Stimulated activated CD8-positive, alpha-beta memory T cell treated with anti-CD3 and anti-CD28 coated beads, Interleukin-7, amount 100 ng/mL, for 48 hours (primary cell): ENCODE results near the gene MCF2L2.
A peak's percentile ranks its signal among the peaks of the same experiment; 100 is the strongest.
"Not testable (repeated sequence)": the region's sequence is repeated elsewhere in the genome, so short reads cannot be mapped to it uniquely, and the experiment has no call there.

ENCODE experiments used
- DNase-seq, 2 donors: peaks; one replicate each; pipeline ENCODE4 v3.0.0-alpha.2; 2020; ENCODE audit warnings: low read depth in 1 of 2; ENCODE audit errors: extremely low read depth in 1 of 2

Gene MCF2L2

DNA sequence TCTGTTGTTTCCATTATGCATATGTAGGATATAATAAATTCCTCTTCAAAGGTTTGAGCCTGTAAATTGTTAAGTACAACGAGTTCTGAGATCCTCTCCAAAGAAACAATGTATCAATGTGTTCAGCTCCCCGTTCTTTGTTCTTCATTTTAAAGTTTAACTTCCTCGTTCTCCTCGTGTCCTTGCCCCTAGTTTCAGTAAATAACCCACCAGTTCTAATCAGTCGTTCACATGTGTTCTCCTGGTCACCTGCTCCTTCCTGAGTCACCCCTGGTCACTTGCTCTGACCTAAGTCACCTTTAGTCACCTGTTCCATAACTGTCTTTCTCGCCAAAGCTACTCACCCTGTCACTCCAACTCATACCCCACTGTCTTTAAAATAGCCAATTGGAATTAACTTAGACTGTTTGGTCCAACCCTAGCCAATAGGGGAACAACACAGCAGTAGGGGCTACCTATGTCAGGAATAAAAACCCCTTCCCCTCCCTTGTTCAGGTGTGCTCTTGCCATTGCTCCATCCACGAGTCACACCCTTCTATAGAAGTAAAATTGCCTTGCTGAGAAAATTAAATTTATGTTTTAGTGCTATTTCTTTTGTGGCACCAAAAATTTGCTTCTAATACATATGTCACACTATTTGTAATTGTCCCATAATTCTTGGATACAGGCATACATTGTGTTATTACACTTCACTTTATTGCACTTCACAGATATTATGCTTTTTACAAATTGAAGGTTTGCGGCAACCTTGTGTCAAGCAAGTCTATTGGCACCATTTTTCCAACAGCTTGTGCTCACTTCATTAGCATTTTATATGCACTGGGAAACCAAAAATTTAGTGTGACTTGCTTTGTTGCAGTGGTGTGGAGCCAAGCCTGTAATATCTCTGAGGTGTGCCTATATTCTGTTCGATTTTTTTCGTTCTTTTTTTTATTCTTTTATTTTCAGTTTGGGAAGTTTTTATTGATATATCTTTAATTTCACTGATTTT is 15.3 kb upstream of the MCF2L2 start:
- no peak for DNase-seq

DNA sequence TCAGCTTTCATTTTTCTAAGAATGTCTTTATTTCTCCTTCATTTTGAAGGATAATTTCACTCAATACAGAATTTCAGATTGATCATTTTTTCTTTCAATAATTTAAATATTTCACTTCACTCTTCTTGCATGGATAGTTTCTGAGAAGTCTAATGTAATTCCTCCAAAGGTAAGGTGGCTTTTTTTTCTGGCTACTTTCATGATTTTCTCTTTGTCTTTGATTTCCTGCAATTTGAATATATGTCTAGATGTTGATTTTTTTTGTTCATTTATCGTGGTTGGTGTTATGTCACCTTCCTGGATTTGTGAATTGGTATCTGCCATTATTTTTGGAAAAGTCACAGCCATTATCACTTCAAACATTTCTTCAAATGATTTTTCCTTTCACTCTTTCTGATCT is 14.6 kb upstream of the MCF2L2 start:
- DNase-seq, result no peak

DNA sequence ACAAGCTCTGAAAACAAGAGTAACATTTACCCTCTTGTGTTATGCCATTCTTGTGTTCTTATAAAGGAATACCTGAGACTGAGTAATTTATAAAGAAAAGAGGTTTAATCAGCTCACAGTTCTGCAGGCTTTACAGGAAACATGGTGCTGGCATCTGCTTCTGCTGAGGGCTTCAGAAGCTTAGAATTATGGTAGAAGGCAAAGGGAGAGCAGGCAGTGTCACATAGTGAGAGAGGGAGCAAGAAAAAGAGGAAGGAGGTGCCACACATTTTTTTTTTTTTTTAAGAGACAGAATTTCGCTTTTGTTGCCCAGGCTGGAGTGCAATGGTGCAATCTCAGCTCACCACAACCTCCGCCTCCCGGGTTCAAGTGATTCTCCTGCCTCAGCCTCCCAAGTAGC is 12.1 kb upstream of the MCF2L2 start:
- DNase-seq, result not testable (repeated sequence)

DNA sequence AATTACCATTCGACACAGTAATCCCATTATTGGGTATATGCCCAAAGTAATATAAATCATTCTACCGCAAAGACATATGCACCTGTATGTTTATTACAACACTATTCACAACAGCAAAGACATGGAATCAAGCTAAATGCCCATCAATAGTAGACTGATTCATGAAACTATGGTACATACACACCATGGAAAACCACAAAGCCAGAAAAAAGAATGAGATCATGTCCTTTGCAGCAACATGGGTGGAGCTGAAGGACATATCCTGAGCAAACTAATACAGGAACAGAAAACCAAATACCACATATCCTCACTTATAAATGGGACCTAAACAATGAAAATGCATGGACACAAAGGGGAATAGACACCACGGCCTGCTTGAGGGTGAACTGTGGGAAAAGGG is 11.1 kb upstream of the MCF2L2 start:
- no peak for DNase-seq

DNA sequence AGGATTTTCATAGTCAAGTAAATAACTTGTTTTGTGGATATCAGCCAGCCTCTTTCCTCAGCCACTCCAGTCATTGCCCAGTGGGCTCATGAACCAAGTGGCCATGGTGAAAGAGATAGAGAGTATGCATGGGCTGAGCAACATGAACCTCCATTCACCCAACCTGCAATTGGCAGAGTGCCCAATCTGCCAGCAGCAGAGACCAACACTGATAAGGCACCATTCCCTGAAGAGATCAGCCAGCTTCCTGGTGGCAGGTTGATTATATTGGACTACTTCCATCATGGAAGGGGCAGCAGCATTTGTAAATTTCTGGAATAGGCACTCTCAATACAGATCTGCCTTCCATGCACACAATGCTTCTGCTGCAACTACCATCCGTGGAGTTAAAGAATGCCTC is 10.3 kb upstream of the MCF2L2 start:
- DNase-seq, result no peak

DNA sequence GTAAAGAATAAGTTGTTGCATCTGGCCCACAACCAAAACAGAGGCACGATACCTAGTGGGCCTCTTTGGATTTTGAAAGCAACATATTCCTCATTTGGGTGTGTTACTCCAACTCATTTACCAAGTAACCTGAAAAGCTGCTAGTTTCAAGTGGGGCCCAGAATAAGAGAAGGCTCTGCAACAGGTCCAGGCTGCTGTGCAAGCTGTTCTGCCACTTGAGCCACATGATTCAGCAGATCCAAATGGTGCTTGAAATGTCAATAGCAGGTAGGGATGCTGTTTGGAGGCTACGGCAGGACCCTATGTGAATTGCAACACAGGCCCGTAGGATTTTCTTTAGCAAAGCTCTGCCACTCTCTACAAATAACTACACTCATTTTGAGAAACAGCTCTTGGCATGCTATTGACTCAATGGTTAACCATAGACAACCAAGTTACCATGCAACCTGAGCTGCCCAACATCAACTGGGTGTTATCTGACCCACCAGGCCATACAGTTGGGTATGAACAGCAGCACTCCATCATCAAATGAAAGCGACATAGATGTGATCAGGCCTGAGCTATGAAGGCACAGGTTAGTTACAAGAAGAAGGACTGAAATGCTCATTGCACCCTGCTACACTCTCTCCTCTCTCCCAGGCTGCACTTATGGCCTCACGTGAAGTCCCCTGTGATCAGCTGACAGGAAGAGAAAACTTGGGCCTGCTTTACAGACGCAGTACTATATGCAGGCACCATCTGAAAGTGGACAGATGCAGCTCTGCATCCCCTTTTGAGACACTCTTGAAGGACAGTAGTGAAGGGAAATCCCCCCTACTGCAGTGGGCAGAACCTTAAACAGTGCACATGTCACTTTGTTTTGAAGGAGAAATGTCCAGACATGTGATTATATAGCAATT is 9.5 kb upstream of the MCF2L2 start:
- DNase-seq, result no peak

DNA sequence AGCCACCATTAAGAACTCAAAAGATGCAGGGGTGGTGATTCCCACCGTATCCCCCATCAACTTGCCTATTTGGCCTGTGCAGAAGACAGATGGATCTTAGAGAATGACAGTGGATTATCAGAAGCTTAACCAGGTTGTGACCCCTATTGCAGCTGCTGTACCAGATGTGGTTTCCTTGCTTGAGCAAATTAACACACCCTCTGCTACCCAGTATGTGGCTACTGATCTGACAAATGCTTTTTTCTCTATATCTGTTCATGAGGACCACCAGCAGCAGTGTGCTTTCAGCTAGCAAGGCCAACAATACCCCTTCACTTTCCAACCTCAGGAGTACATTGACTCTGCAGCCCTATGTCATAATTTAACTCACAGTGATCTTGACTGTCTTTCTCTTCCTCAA is 8.6 kb upstream of the MCF2L2 start:
- DNase-seq, result no peak

DNA sequence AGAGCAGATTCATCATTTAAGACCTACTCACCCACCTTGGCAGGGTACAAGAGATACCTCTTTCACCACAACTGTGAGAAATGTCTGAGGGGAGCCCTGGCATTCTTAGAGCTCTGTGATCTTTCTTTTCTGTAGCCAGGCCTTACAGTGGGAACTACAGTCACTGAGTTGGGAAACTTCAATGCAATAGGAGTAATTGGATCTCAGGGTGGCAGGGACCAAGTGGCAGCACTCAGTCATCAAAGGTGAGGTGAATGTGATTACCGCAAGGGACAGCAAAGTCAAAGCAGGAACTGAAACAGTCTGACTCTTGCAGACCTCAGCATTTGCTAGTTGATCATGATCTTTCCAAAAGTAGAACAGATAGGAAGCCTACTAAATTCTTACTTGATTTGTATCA is 7.2 kb upstream of the MCF2L2 start:
- peak in 1 of 2 donors; percentile 39 for DNase-seq

DNA sequence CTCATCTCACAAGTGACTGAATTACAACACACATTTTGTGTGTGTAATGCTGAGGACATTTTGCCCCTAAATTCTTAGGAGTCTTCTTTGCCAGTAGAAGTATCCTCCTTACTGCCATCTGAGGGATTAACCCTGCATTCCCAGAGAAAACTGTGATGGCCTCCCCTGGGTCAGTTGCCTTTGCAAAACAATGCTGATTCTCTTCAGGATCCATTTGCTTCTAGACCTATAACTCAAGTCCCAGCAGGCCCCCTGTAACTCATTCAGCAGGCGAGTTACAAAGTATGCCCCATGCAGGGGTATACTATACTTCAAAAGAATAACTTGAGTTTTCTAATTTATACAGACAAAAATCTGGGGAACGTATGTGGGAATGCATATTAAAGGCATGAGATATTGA is 6.6 kb upstream of the MCF2L2 start:
- DNase-seq, result no peak

DNA sequence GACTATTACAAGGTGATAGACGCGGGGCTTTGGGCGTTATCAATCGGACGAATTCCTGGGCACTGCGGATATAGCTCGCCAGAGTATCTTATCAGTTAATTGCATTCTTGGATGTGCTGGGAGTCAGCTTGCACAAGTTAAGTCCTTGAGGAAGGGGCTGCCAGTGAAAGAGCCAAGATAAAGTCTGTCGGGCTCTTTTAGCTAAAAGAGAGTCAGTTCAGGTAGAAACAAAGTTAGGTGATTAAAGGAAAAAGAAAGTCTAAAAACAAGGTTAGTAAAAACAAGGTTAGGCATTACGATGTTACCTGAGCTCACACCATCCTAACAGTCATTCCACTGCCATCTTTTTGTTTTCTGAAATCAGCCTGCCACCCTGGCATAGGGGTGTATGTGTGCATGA is 6.1 kb upstream of the MCF2L2 start:
- DNase-seq, result no peak

DNA sequence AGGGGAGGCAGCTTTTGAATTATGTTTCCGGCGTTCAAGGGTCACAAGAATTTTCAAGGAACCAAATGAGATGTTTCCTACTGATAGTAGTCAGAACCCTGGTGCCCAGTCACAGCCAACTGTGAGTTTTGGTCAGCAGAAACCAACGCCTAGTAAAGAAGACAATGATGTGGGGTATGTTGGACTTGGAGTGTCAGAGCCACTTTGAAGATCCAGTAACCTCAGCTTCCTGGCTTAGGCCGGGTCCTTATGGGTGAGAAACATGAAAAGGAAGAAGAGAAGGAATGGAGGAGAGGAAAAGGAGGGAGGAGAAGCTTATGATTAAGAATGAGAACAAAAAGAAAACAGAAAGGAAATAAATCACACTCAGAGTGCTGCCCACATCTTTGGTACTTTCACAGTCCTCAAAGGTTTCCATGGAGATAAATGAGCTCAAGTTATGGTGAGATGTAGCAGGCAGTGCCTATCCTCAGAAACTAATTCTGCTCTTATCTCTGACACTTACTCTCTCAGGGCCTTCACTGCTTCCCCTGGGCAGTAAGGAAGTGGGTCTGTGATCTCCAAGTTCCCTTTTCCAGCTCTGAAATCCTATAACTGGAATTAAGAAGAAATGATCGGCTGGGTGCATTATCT is 2.0 kb upstream of the MCF2L2 start:
- peak in 1 of 2 donors; percentile 13 for DNase-seq

DNA sequence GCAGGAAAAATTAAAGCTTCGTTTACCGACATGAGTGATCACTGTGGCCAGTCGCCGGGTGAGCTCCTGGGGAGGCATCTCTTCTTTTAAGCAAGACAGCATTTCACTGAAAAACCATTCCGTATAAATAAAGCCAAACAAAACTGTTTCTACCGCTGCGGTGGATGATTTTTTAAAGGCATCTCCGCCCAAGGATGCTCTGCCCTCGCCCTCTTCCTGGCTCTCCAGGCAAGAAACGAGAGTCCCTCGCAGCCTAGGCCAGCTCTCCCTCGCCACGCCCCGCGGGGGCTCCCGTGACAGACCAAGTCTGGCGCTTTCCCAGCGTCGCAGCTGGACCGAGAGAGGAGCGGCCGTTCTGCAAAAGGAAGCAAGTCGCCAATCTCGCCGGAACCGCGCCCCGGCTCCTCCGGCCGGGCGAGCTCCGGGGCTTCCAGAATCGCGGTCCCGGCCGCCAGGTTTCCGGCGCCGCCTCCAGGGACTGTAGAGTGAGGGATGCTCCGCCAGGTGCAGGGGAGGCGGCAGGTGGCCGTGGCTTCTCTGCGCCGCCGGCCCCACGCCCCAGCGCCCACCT is 458 bp downstream of the MCF2L2 start:
- no peak for DNase-seq

DNA sequence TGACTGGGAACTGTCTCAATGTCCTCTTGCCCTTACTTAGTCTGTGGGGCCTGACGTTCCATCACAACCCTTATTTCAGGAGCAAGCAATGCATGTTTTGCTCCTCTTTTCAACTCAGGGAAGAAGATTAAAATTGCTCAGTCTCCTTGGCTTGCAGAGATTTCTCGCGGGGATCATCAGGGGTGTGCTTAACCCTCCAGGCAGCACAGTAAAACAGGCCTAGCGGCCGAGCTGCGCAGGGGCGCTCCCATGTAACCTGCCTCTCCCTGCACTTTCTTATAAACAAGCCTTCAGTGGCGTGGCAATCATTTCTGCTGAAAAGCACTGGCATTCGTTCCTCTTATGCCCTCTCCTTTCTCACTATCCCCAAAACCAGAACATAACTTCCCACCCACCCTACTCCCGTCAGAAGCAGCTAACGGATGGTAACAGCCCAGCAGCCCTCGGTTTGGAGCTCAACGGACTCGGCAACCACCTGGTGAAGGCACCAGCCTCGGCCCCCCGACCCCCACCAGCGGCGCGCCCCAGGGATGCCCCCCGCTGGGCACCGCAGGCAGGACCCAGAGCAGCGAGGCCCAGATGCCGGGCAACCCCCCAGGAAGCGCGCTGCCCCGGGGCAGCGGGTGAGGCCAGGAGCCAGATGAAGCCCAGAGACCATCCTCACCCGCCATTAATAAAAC is 1.1 kb downstream of the MCF2L2 start:
- no peak for DNase-seq

DNA sequence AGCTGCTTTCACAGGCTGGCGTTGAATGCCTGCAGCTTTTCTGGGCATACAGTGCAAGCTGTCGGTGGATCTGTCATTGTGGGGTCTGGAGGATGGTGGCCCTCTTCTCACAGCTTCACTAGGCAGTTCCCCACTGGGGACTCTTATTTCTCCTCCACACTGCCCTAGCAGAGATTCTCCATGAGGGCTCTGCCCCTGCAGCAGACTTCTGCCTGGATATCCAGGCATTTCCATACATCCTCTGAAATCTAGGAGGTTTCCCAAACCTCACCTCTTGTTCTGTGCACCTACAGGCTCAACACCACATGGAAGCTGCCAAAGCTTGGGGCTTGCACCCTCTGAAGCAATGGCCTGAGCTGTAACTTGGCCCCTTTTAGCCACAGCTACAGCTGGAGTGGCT is 9.6 kb downstream of the MCF2L2 start:
- DNase-seq, result not testable (repeated sequence)

DNA sequence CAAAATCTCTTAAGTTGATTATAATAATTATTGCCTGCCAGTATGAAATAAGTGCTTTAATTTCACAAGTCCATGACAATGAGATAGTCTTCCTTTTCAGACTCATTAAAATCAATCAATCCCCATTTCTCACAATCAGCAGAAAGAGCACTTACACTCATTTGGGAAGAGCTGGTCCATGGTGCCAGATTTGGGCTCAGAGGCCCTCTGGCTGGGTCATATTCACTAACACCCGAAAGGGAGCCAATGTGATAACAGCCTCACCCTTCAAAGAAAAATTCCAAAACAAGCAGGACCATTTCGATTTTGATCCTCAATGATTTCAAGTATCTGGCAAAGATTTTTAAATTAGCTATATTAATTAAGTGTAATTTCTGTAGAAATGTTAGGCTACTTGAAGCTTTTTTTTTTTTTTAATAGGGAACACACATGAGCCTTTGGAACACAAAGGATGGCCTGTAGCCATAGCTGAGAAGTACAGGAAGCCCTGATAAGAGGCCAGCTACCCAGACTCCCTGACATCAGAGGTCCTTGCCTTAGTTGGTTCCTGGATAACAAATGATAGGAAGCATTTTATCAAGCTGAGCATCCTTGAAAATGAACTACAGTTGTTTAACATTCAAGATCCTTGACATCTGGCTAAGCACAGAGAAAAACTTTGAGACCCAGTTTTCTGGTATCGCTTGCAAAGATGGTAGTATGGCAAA is 17.1 kb downstream of the MCF2L2 start:
- DNase-seq, result no peak

DNA sequence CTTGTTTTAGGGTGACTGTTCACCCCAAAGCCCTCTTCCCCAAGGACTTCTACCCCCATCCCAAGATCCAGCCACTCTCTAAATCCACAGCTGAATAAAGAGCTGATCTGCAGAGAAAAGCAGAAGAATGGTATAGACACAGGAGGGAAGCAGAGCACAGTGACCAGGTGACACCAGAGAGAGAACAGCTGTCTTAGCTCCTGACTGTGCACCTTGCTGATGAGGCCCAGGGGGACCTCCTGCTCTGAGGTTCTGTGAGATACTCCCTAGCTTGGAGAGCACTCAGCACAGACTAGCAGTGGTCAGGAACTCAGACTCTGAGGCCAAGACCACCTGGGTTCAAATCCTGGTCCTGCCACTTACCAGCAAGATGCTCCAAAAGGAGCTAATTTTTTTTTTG is 17.7 kb downstream of the MCF2L2 start:
- no peak for DNase-seq

DNA sequence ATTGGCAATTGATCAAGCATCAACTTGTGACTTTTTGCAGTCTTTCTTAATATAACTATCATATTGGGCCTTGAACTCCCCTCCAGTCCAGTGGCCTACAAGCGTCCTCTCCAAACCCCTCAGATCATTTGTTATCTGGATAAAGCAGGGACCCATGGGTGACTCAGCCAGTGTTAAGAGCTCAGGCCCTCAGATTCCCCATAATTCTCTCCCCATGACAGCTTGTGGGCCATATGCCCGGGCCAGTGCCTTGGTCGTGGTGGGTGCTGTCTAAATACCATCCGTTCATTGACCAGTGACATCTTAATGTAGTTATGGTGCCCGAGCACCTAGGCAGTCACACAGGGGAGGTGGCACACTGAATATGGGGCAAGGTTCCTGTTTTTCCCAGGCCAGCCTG is 18.1 kb downstream of the MCF2L2 start:
- DNase-seq, result no peak

DNA sequence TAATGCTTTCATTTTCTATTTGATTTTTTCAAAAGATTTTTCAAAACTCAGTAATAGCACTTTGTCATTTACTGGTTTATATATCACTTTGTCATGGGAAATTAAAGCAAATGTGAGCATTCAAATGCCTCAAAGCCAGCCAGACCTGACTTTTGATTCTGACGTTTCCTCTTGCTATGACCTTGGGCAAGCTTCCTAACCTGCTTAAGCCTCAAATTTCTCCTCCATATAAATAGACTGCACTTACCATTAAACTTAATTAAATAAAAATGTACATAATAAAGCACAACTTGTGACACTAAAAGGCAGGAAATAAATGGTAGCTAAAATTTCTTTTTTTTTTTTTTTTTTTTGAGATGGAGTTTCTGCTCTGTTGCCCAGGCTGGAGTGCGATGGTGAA is 19.2 kb downstream of the MCF2L2 start:
- DNase-seq, result no peak

DNA sequence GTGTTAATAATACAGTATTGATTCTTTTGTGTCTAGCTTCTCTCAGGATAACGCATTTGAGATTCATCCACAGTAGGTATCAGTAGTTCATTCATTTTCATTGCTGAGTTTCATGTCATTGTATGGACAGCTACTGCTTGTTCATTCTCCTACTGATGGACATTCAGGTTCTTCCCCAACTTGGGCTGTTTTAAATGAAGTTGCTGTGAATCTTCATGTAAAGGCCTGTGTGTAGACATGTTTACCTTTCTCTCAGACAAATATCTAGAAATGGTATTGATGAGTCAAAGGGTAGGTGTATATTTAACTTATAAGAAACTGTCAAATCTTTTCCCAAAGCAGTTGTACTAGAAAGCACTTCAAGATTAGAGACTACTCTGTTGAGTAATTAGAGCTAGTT is 26.7 kb downstream of the MCF2L2 start:
- no peak for DNase-seq

DNA sequence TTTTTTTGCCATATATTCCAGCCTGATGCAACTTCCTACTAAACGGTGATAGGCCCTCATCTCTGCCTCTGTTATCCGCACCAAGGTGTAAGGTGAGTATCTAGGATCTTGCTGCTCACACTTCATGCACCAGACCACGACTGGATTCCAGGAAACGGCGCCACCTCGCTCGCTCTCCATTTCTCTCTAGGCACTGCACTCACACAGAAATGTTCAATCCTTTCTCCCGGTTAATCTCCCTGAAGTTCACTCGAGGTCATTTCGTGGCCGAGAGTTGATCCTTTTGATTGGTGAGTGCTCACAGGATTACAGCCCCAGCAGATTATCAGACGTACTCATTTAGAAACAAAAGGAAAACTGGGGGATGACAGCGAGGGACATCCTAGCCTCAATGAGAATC is 28.1 kb downstream of the MCF2L2 start:
- DNase-seq, result no peak
